GM21825 (cell line): Measurements from ENCODE around the gene LCN15.
"Not testable (repeated sequence)": the region's sequence is repeated elsewhere in the genome, so short reads cannot be mapped to it uniquely, and the experiment has no call there.

Experiments used
- ATAC-seq: cut with Tn5 transposase; IDR thresholded peaks from one replicate; pipeline ENCODE4 v1.9.1; 2021; ENCODE audit warnings: mild to moderate bottlenecking, moderate library complexity; ENCODE audit not compliant: unreplicated experiment

LCN15 gene

DNA sequence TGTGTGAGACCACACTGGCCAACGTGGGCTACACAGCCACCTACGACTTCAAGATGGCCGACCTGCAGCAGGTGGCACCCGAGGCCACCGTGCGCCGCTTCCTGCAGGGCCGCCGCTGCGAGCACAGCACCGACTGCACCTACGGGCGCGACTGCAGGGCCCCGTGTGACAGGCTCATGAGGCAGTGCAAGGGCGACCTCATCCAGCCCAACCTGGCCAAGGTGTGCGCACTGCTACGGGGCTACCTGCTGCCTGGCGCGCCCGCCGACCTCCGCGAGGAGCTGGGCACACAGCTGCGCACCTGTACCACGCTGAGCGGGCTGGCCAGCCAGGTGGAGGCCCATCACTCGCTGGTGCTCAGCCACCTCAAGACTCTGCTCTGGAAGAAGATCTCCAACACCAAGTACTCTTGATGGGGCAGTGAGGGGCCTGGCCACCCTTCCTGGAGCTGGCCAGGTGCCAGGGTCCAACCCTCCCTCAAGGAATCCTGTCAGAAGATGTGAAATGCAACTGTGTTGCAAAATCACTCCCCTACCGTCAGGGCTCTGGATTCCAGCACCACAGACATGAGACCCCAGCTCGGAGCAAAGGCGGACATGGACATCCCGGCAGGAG, 40.8 kb downstream of the LCN15 start:
- ATAC-seq, result no peak

DNA sequence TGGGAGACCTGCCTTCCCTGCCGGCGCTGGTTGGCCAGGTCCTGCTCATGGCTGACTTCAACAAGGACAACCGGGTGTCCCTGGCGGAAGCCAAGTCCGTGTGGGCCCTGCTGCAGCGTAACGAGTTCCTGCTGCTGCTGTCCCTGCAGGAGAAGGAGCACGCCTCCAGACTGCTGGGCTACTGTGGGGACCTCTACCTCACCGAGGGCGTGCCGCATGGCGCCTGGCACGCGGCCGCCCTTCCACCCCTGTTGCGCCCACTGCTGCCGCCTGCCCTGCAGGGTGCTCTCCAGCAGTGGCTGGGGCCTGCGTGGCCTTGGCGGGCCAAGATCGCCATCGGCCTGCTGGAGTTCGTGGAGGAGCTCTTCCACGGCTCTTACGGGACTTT, 41.4 kb downstream of the LCN15 start:
- no peak for ATAC-seq

- ATAC-seq, result no peak
These were observed 42.0 kb downstream of the LCN15 start for GRCh38 chr9:136722093-136722968.

DNA sequence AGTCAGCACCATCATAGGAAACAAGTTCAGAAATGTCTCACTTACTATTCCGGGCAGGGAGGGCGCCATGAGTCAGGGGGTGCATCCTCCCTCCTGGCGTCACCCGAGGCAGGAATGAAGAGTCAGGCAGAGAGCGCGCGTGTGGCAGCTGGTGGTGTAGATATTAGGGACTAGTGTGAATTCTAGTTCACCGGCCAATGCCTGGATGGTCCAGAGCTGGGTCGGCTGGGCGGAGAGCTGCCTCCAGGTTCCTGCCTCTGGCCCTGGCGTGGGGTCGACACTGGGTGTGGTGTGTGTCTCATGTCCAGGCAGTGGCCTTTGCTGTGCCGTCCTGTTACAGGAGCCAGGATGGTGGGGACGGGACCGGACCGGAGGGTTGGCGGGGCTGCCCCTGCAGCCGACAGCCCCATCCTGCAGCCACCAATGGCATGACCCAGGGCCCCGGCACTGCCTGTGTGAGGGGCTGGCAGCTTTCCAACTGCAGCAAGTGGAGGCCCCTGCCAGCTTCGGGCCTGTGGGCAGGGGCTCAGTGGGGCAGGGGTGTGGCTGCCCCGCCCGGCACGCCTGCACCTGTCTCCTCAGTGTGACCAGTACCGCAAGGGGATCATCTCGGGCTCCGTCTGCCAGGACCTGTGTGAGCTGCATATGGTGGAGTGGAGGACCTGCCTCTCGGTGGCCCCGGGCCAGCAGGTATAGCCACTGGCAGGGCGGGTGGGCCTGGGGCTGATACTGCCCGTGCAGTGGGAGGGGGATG, 42.8 kb downstream of the LCN15 start:
- ATAC-seq, result no peak

- no peak for ATAC-seq
These were observed 43.4 kb downstream of the LCN15 start for GRCh38 chr9:136720898-136721338.

DNA sequence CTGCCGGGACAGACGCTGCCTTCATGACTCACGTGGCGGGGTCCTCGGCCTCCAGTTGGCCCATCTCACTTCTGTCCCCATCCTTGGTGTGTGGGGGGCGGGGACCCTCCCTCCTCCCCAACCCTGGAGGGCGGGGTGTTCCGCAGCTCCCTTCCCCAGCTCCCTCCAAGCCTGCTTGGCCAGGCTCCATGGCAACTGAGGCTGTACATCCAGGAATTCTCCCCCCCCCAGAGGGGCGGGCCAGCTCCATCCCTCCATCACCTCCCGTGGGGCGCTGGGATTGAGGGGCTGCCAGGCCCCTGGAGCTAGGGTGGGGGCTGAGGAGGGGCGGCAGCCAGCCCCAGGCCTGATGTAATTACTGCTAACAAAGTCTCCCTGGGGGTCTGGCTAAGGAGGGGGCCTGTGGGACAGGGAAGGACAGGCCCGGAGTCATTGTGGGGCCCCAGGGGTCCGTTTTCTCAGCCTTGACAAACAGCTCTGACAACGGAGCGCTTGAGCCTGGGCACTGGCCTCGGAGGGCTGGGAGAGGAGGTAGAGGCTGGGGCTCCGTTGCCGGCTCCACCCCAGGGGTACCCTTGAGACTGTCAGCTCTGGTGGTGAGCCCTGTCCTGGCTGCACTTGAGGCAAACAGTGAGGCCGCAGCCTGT, 43.9 kb downstream of the LCN15 start:
- ATAC-seq, result no peak

- ATAC-seq, result no peak
These were observed 45.0 kb downstream of the LCN15 start for GRCh38 chr9:136719195-136719880.

- ATAC-seq, result no peak
These were observed 45.7 kb downstream of the LCN15 start for GRCh38 chr9:136718345-136719194.

GRCh38 chr9:136717399-136717798, 46.9 kb downstream of the LCN15 start:
- ATAC-seq, result no peak

DNA sequence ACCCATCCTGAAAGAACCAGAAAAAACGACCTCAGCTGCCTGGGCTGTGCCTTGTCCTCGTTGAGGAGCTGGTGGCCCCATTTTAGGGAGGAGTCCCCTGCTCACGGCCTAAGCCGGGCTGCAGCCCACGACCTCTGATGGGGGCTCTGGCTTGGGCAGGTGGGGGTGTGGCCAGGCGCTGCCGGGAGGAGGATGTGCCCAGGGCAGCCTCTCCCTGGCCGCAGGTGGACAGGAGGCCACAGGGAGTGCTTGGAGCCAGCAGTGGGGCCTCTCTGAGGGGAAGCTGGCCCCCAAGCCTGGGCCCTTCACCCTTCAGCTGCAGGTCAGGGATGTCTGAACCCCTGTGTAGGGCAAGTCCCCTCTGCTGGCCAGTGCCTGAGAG, 49.4 kb downstream of the LCN15 start:
- no peak for ATAC-seq

- no peak for ATAC-seq
These were observed 50.0 kb downstream of the LCN15 start for GRCh38 chr9:136714096-136714892.

- ATAC-seq, result no peak
These were observed 50.8 kb downstream of the LCN15 start for GRCh38 chr9:136713550-136713949.

- ATAC-seq, result no peak
These were observed 51.4 kb downstream of the LCN15 start for GRCh38 chr9:136712690-136713544.

DNA sequence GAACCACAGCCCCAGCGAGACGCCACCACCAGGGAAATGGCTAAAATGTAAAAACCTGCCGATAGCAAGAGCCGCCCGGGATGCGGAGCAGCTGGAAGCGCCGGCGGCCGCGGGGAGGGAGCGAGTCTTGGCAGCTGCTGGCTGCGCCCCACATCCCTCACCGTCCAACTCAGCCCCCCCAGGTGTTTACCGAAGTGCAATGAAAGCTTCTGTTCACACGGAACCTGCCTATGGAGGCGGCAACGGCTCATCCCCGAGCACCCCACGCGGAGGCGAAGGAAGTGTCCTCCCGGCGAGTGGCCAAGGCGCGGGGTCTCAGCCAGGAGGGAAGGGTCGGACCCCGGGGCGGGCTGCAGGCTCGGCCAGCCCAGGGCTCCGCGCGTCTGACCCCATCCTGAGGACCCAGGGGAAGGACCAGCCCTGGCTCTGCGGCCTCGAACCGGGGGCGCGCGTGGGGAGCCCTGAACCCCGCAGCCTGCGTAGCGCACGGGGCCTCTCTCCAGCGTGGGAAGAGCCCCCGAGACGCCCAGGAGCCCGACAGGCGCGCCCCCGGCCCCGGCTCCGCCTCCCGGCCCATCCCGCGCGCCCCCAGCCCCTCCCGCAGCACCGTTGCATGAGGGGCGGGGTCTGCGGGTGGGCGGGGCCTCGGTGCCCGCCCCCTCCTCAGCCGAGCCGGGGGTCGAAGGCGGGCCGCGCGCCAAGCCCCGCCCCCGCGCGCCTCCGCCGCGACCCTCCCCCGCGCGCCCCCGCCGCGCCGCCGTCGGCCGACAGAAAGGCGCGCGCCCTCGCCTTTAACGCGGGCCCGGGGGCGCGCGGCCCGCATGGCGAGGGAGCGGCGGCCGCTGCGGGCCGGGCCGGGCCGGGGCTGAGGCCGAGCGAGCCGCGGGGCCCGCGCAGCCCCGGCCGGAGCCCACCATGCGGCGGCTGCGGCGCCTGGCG, 52.3 kb downstream of the LCN15 start, which contains the start of gene DIPK1B:
TSS of gene DIPK1B (plus strand) at position 822 of the 939 bp plus-strand sequence. CDS start at position 916, 94 bp downstream.
- ATAC-seq, result no peak

DNA sequence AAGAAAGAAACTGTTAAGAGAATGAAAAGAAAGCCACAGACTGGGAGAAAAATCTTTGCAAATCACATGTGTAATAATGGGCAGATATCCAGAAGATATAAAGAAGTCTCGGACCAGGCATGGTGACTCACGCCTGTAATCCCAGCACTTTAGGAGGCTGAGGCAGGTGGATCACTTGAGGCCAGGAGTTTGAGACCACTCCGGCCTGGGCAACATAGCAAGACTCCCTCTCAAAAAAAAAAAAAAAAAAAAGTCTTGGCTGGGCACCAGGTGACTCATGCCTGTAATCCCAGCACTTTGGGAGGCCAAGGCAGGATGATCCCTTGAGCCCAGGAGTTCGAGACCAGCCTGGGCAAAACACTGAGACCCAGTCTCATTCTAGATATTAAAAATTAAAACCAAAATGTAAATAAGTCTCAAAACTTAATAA, 53.1 kb downstream of the LCN15 start:
- not testable (repeated sequence) for ATAC-seq

DNA sequence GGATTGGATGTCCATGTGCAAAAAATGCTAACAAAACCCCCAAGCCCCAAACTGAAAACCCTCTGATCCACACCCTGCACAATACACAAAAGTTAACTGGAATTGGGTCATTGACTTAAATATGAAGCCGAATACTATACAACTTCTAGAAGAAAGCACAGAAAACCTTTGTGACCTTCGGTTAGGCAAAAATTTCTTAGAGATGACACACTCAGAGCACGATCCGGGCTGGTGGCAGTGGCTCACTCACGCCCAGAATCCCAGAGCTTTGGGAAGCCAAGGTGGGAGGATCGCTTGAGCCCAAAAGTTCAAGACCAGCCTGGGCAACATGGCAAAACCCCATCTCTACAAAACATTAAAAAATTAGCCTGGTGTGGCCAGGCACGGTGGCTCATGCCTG, 53.8 kb downstream of the LCN15 start:
- no peak for ATAC-seq
